HL-60/S4 treated with phorbol 12-myristate 13-acetate at 8.2 ng/mL for 4 days and 3 days (cell line): ENCODE results near the gene RGS19.

Source experiments
- in situ Hi-C: fragments of 300-500 bp; cut with MboI; formaldehyde crosslinking; loops from 2 replicates; pipeline ENCODE4 v1.15.0; 2022; ENCODE audit warnings: low sequenced_read_pairs

The RGS19 gene

DNA sequence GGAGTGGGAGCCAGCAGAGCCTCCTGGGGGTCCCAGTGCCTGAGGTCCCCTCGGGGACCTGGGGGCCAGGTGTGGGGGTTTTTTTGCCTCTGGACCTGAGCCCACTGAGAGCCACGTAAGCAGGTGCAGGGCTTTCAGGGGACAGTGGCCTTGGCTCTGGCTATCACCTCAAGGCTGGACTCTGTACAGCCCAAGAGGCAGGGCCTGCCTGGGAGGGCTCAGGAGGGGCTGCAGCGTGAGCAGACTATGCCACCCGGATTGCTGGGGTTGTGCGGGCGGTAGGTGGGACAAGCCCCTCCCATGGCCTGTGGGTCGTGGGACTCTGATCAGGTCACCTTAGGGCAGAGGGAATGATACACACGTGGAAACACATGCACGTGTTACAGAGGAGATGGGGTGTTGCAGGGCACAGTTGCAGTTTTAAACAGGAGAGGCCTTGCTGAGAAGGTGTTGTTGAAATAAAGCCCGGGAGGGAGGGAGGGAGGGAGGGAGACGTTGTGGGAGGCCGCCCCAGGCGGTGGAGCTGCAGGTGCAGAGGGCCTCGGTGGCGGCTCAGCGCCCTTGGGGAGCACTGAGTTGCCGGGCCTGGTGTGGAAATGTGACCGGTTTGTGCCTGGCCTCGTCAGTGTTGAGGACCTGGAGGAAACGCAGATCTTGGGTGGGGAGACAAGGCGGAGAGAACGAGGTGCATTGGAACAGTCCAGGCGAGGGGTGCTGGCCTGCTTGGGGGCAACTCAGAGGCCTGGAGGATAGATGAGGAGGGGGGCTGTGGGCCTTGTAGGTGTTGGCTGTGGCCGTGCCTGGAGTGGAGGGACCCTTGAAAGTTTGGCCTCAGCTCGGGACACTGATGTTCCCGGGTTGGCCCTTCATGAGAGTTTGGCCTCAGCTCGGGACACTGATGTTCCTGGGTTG is 14.0 kb downstream of the RGS19 start:
- in situ Hi-C loops: no loop called here

GRCh38 chr20:64064145-64064698 is 15.1 kb downstream of the RGS19 start:
- in situ Hi-C loops: no loop called here

- in situ Hi-C loops: no loop called here
Observed at GRCh38 chr20:64063389-64064144, 15.8 kb downstream of the RGS19 start.

- in situ Hi-C loops: no loop called here
Observed at GRCh38 chr20:64062596-64063388, 16.5 kb downstream of the RGS19 start, which contains the start of gene TCEA2. Gene TCEA2, plus strand, starts transcription at chr20:64063198. Its CDS starts 115 bp downstream, at chr20:64063313.

DNA sequence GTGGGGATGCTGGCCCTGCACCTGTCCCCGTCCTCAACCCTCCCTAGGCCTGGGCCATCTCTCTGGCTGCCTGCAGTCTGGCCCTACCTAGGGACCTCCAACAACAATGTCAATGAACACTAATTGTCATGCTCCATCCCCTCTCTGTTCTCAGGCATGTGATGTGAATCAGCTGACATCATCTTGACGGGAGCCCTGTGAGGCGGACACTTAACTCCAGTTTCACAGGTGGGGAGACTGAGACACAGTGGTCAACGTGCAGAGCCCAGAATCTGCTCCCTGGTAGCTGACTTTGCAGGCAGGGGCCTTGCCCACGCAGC is 17.1 kb downstream of the RGS19 start:
- in situ Hi-C loops: no loop called here

DNA sequence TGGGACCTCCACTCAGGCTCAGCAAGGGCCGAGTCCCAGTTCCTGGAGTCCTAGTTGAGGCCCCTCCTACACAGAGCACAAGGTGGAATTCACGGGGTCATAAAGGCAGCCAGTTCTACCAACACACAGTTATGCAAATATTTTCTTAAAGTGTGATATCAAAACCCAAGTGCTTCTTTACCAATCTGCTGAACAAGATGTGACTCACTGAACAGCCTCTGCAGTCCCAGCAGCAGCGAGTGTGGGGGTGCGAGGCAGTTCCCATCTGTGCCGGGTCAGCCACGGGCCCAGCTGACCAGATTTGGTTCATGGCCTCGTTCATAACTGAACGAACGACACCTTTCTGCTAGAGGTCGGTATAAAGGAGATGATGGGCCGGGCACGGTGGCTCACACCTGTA is 20.8 kb downstream of the RGS19 start:
- in situ Hi-C loops: no loop called here

GRCh38 chr20:64057628-64058498 is 21.5 kb downstream of the RGS19 start:
- in situ Hi-C loops: no loop called here

DNA sequence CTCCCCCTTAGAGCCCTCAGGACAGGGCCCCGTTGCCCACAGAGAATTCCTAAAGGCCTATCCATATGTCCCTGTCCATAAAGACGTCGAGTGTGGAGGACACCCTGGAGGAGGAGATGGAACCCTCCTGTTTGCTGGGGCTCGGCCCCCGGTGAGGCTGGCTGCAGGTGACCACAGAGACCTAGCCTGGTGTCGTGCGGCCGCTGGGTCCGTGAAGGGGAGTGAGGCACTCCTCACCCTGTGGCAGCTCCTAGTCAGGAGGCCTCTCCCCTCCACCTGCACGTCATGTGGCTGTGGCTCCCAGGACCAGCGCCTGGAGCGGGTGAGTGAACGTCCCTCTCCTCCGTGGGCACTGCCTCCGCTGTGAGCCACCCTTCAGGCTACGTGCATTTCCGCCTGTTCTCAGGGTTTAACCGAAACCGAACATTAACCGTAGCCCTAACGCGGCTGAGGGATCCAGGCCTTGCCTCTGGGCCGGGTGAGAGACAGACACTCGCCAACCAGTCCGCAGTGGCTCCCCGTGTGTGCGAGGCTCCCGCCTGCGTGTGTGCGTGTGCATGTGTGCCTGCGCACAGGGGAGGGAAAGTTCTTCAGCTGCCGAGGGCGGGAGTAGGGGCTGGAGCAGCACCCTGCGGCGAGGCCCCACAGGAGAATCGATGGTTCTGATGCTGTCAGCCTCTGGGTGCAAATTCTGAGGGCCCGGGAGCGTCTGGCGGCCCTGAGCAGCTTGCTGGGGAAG is 22.3 kb downstream of the RGS19 start:
- in situ Hi-C loops: no loop called here

DNA sequence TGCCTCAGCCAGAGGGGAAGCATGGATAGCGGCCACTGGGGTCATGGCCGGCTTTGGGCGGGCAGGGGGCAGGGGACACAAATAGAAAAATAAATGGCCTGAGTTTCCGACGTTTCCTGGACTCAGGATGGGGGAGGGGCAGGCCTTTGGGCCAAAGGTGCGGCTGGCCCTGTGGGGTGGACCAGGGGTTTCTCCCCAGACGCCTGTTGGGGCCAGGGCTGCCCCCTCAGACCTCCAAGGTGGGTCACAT is 22.8 kb downstream of the RGS19 start:
- in situ Hi-C loops: no loop called here

DNA sequence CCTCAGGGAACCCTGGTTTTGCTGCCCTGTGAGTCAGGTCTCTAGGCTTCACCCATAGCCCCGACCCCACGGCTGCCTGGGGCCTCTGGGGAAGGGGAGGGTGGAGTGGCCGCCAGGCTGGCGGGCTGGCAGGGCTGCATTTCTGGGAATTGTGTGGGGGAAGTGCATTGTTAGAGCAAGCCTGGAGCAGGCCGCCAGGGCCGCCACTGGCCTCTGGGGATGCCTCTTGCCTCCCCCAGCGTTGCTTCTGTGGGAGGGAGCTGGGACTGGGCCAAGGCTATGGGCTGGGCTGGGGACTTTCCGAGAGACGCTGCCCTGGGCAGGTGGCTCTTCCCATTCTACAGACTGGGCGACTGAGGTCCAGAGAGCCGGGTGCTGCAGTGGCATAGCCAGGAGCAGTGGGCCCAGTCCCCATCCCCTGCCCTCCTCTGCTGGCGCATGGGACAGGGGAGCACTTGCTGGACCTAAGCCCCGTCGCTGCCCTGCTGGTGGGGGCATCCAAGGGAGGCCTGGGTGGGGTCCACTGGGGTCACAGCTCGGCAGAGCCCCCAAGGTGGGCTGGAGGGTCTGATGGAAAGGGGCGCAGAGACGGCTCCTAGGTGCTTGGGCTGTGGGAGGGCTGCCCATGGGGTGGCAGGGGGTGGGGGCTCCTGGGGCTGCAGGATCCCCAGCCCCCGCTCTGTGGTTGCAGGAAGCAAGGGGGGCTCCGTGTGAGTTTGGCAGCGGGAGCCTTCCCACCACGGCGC is 23.3 kb downstream of the RGS19 start:
- in situ Hi-C loops: no loop called here

- in situ Hi-C loops: no loop called here
Observed at GRCh38 chr20:64055396-64055892, 23.9 kb downstream of the RGS19 start.

DNA sequence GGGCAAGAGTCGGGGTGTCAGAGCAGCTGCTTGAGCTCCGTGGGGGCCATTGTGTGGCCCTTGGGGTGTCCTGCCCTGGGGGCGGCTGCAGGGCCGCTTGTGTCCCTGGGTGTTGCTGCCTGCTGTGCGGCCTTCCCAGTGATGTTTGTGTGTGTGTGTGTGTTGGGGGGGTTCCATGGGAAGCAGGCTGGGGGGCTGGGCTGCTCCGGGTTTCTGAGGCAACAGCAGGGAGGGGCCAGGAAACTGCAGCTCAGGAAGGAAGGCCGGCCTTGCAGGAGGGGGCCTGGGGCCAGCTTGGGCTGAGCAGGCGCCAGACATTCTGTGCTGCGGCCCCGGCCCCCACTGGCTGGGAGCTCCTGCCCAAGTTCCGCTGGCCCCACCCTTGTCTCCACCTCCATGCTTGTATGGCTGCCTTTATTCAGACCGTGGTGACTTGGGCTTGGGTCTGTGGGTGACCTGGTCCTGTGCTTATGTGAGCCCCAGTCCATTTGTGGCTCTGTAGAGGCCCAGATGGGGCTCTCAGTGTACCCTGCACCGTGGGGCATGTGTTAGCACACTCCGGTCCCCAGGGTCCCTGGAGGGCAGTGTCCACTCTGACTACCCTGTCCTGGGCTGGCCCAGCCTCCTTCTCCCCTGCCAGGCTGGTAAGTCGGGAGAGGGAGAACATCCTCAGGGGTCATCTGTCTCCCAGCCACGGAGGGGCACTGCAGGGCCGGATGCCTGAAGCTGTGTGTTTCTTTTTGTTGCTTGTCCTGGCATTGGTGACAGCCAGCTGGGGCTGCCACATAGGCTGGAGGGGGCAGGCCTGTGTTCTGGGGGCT is 25.3 kb downstream of the RGS19 start:
- in situ Hi-C loops: no loop called here

GRCh38 chr20:64052987-64053840 is 26.1 kb downstream of the RGS19 start:
- in situ Hi-C loops: no loop called here

- in situ Hi-C loops: no loop called here
Observed at GRCh38 chr20:64052326-64052722, 27.0 kb downstream of the RGS19 start.

GRCh38 chr20:64051561-64052325 is 27.6 kb downstream of the RGS19 start:
- in situ Hi-C loops: no loop called here

GRCh38 chr20:64051033-64051452 is 28.3 kb downstream of the RGS19 start:
- in situ Hi-C loops: no loop called here
